ENCODE measurements around the gene NFE2L2.
"Not testable (repeated sequence)": the region's sequence is repeated elsewhere in the genome, so short reads cannot be mapped to it uniquely, and the experiment has no call there.

The NFE2L2 gene

DNA sequence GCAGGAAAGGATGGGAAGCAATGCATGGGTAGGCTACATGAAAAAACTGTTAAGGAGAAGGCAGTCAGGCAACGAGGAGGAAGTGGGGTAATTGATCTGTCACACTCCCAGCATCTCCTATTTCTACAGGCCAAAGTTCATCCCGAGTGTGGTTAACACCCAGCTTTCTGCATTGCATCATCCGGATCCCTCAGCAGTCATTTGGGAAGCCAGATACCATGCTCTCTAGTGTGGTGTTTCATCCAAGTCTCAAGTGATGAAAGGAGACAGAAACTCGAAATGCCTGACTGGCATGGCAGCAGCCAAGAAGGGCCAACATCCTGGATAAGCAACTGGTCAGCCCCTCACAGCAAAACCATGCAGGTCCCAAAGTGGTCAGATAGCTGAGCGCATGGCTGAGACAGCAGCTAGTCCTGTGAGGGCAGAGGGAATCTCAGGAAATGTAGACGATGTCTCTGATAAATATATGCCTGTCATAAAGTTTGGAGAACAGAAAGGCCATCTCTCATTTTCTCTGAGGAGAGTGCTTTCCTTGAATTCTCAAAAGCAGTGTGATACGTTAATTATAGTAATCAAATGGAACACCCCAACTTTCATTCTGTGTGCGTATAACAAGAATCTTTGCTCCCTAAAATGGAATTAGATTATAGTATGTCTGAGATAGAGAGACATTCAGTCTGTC lies 76.8 kb downstream of the NFE2L2 start:
- no peak for DNase-seq

DNA sequence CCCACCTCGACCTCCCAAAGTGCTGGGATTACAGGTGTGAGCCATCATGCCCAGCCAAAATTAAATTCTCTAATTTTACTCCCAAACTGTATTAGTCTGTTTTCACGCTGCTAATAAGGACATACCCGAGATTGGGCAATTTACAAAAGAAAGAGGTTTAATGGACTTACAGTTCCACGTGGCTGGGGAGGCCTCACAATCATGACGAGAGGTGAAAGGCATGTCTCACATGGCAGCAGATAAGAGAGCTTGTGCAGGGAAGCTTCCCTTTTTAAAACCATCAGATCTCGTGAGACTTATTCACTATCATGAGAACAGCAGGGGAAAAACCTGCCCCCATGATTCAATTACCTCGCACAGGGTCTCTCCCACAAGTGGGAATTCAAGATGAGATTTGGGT lies 78.5 kb downstream of the NFE2L2 start:
- not testable (repeated sequence) for DNase-seq

DNA sequence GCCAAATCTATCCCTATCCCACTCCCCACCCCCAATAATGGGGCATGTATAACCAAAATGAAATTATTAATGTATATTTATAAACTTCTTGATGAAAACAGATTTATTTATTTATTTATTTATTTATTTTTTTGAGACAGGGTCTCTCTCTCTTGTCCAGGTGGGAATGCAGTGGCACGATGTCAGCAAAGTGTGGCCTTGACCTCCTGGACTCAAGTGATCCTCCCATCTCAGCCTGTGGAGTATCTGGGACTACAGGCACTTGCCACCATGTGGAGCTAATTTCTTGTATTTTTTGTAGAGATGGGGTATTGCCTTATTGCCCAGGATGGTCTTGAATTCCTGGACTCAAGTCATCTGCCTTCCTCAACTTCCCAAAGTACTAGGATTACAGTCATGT lies 79.9 kb downstream of the NFE2L2 start:
- DNase-seq = no peak

DNA sequence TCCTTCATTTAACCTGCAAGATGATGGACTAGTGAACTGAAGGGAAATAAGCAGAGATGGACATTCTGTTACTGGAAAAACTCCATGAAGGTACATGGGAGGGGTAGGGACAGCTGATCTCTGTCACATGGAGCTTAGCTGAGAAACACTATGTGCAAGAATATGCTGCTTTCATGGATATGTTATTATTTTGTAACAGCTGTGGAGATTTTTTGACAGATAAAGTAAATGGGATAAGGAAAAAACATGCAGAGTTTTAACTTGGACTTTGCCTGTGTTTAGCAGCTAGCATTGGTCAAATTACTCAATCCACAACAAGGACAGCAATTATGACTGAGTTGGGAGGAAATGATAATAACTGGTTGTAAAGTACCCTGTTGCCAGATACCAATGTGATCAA lies 80.7 kb downstream of the NFE2L2 start:
- no peak for DNase-seq

All from CD4-positive, alpha-beta T cell treated with Interleukin-15 for 1 hour (primary cell).